Measurements from ENCODE around the gene CPED1.

Gene CPED1

DNA sequence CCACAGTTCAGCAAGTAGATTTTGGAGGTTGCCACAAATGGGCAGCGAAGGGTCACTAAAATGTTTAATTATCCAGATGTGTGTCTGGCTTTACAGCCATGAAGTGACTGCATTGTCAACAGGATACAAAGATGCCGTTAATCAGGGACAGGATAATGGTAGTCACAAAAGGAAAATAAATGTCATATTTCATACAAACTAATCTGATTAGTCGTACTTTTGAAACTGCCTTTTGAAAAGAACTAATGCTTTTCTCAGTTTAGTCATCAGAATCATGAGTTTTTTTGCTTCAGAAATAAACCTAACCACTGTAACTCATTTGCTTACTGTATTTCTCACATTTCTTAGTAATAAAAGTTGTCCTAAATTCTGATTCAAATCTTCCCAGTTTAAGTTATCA, 318.1 kb downstream of the CPED1 start:
- no peak for TF ChIP-seq REST (IDR thresholded peaks at IDR 0.05; ENCODE audit: insufficient read depth in 1 of 2, low read depth in 2 of 2, low read length in 2 of 2)
- TF ChIP-seq SIN3A (IDR thresholded peaks at IDR 0.05; ENCODE audit: borderline replicate concordance, insufficient read depth, low read length): no peak
- TF ChIP-seq FOXP2 (optimal IDR thresholded peaks at IDR 0.05; ENCODE audit: borderline replicate concordance, extremely low read depth, extremely low read length, insufficient read depth): no peak
- TF ChIP-seq TAF1 (IDR thresholded peaks at IDR 0.05; ENCODE audit: borderline replicate concordance, insufficient read depth, low read length): no peak
- no peak for TF ChIP-seq POLR2AphosphoS5 (IDR thresholded peaks at IDR 0.05; ENCODE audit: low read depth, low read length)

DNA sequence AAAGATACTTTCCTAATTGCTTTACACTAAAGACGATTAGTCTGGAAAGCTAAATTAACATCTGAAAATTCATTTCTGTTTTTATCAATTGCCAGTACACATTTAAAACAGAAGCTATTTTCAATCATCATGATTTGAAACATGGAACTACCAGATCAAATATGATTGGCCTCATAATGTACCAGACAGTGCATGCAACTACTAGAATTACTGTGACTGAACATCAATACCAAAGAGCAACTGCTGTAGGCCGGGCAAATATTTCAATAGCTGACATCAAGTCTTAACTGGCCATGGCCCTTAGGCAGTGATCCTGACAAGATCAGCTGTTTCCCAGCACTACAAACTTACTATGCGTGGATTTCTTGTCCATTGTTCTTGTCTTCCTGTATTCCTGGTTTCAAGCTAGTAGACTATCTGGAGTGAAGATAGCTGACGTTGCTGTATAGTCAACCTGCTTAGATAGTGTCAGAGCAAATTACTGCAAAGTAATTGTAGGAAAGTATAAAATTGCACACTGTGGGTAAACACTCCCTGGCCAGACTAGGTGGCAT, 318.6 kb downstream of the CPED1 start:
- TF ChIP-seq SIN3A (IDR thresholded peaks at IDR 0.05; ENCODE audit: borderline replicate concordance, insufficient read depth, low read length): no peak
- TF ChIP-seq FOXP2 (optimal IDR thresholded peaks at IDR 0.05; ENCODE audit: borderline replicate concordance, extremely low read depth, extremely low read length, insufficient read depth): no peak
- TF ChIP-seq REST (IDR thresholded peaks at IDR 0.05; ENCODE audit: insufficient read depth in 1 of 2, low read depth in 2 of 2, low read length in 2 of 2): no peak
- no peak for TF ChIP-seq TAF1 (IDR thresholded peaks at IDR 0.05; ENCODE audit: borderline replicate concordance, insufficient read depth, low read length)

DNA sequence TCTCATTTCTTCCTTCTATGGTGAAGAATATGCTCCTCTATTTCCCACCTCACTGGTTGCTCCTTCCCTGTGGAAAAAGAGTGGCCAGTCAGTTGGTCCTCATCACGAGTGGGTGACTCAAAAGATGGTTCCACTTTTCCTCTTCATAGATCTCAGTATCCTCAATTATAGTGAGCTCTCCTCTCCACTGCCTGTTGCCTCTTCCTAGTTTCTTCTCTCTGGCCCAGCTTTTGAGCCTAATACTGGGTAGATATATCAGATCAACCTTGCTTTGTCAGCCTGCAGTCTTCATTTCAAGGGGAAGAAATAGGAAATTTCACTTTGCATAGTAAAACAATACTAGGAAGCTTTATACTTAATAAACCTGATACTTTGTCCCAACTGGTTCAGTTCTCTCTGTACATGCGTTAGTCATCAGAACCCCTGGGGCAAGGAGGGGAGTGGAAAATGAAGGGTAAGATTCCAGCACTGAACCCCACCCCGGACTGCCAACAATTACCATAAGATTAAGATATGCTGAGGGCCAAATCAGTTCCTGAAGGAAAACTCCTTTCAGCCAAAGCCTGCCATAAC, 324.8 kb downstream of the CPED1 start:
- no peak for TF ChIP-seq POLR2AphosphoS5 (IDR thresholded peaks at IDR 0.05; ENCODE audit: low read depth, low read length)
- no peak for TF ChIP-seq REST (IDR thresholded peaks at IDR 0.05; ENCODE audit: insufficient read depth in 1 of 2, low read depth in 2 of 2, low read length in 2 of 2)
- TF ChIP-seq TAF1 (IDR thresholded peaks at IDR 0.05; ENCODE audit: borderline replicate concordance, insufficient read depth, low read length): no peak
- TF ChIP-seq FOXP2 (optimal IDR thresholded peaks at IDR 0.05; ENCODE audit: borderline replicate concordance, extremely low read depth, extremely low read length, insufficient read depth): no peak
- TF ChIP-seq SIN3A (IDR thresholded peaks at IDR 0.05; ENCODE audit: borderline replicate concordance, insufficient read depth, low read length): no peak

DNA sequence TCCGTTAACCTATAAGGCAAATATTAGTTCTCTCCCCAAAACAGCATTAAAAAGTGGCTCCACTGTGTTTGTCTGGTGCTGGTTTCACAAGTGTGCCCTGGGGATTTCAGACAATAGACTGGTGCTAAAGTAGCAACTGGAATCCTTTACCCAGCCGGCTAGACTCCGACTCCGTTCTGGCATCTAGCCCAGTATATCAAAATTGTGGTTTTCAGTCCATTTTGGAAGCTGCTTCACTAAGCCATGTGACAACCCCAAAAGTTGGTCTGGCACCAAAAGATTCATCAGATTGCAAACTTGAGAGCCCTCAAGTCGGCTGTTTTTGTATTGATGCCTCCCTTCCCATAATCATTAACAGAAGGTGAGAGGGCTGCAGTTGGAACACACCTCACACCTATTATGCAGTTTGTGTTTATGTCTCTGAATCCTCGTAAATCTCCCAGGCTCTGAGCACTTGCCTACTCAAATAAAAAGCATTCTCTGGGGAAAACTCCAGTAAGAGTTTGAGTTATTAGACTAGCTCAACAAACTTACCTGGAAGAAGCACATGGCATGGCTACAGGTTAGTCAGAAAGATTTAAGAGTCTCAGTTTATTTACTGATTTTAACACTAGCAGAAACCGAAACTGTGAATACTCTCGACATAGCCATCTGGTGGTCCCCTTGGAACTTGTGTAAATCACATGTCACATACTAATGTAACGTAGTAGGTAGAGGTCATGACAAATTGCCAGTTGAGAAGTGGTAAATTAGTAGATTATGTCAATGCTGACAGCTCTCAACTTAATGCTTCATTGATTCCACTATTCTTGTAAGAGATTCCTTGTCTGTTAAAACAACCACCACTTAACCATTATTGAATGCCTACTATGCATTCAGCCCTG, 325.5 kb downstream of the CPED1 start:
- TF ChIP-seq REST (IDR thresholded peaks at IDR 0.05; ENCODE audit: insufficient read depth in 1 of 2, low read depth in 2 of 2, low read length in 2 of 2) (no peak), TAF1 (IDR thresholded peaks at IDR 0.05; ENCODE audit: borderline replicate concordance, insufficient read depth, low read length) (no peak), POLR2AphosphoS5 (IDR thresholded peaks at IDR 0.05; ENCODE audit: low read depth, low read length) (no peak)
